Mucosa of descending colon (tissue), 3 donors: ENCODE data around the gene PTPRD. TPM values are rescaled to one million over a fixed set of nuclear protein-coding genes. Genes with fewer than 3 reads are reported as not detected.

Experiments
- ATAC-seq: fragments of 200-7000 bp; cut with Tn5 transposase; one replicate; pipeline ENCODE4 v1.9.1; 2020; ENCODE audit warnings: mild to moderate bottlenecking, moderate library complexity
- DNase-seq, 3 donors: peaks; one replicate each; pipeline ENCODE4 v3.0.0-alpha.2; 2020
- H3K36me3 ChIP-seq: fragments of 200-600 bp; one replicate; pipeline ENCODE4 v1.8.0; 2021; ENCODE audit warnings: low read depth, mild to moderate bottlenecking
- H3K4me1 ChIP-seq: fragments of 200-600 bp; one replicate; pipeline ENCODE4 v1.8.0; 2021; ENCODE audit warnings: low read depth, mild to moderate bottlenecking
- H3K4me3 ChIP-seq: fragments of 200-600 bp; one replicate; pipeline ENCODE4 v1.8.0; 2021; ENCODE audit warnings: mild to moderate bottlenecking
- H3K9me3 ChIP-seq: fragments of 200-600 bp; one replicate; pipeline ENCODE4 v1.8.0; 2021; ENCODE audit warnings: mild to moderate bottlenecking
- CTCF ChIP-seq: fragments of 200-600 bp; IDR thresholded peaks from one replicate; pipeline ENCODE4 v1.8.0; 2022; ENCODE audit warnings: antibody characterized with exemption, mild to moderate bottlenecking
- intact Hi-C, 2 donors: fragments of 100-400 bp; cut with DNase I in 1 of 2; cut with micrococcal nuclease in 1 of 2; formaldehyde crosslinking; loops; one replicate each; pipeline versions ENCODE4 v1.11.0 to v1.11.1; 2022; cut with DNase I, micrococcal nuclease
- total RNA-seq, 3 donors: library from RNA; stranded (reverse); fragmentation: NEBNext Ultra II Directional in 2 of 3; extraction: Animal tissue kit (Norgen Biotek cat#: 25700) in 2 of 3; gene quantifications; one replicate each; pipeline versions ENCODE4 v1.2.1 to v1.2.4, GENCODE V29; 2021 to 2023
- donor health status: DM: no; HTN: no; CAD: no; lungs with moderate emphysema.
- donor health status: DM: no; HTN: no; CAD: no.
- donor health status: DM: no; HTN: yes; CAD: no.

Gene PTPRD
- total RNA-seq, 3 donors from 2014 or later = 52.7 to 128 (median 113) TPM

- ATAC-seq (no peak), DNase-seq (no peak)
- Histone ChIP-seq H3K36me3 (no peaks in the 10 kb centered on the region), H3K4me1 (no peaks in the 10 kb centered on the region), H3K9me3 (no peaks in the 10 kb centered on the region), H3K4me3 (no peak overlapping the region)
- intact Hi-C loops = no loop called here
- no peak for TF ChIP-seq CTCF
Measured at GRCh38 chr9:9223175-9223574, 1389.6 kb downstream of the PTPRD start.

DNA sequence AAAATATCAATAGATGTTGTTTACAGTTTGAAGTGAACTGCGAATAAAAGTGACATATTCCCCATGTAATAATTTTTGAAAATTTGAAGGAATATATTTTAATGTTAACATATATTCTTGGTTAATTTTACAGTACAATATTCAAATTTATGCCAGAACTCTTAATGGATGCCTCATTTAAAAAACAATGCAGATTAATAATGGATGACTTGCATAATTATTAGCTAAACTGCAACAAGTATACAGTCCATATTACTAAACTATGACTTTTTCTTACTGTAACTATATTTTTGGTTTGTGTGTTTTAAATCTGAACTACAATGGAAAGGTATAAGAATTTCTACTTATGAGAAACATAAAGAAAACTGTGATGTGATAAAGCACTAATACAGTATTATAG, 1390.1 kb downstream of the PTPRD start:
- intact Hi-C loops = no loop called here
- ATAC-seq = no peak
- H3K4me3 ChIP-seq = no peak overlapping the region
- no peaks in the 10 kb centered on the region for H3K4me1 ChIP-seq
- H3K9me3 ChIP-seq = no peaks in the 10 kb centered on the region
- TF ChIP-seq CTCF = no peak
- no peaks in the 10 kb centered on the region for H3K36me3 ChIP-seq
- DNase-seq = no peak

- Histone ChIP-seq H3K4me1 (no peaks in the 10 kb centered on the region), H3K4me3 (no peak overlapping the region), H3K36me3 (no peaks in the 10 kb centered on the region), H3K9me3 (no peaks in the 10 kb centered on the region)
- DNase-seq (no peak), ATAC-seq (no peak)
- intact Hi-C loops = no loop called here
- TF ChIP-seq CTCF = no peak
Measured at GRCh38 chr9:9216934-9217333, 1395.9 kb downstream of the PTPRD start.

DNA sequence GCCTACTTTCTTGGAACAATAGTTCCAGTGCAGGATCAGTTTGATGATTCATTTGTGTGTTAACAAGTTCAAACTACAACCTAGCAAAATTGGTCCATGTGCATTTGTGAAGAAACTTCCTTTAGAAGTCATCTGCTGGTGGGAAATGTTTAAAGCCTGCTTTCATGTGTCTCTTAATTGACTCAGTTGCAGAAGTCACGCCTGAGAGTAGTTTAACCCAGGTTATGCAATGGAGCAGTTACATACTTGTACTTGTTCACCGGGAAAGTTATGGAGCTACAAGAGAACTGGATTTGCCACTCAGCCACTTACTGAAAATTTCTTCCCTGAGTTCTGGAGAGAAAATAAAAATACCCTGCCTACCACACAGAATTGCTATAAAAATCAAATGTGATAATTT, 1397.8 kb downstream of the PTPRD start:
- Histone ChIP-seq H3K4me3 (no peak overlapping the region), H3K9me3 (no peaks in the 10 kb centered on the region), H3K4me1 (no peaks in the 10 kb centered on the region), H3K36me3 (no peaks in the 10 kb centered on the region)
- no peak for ATAC-seq
- DNase-seq = no peak
- TF ChIP-seq CTCF = no peak
- intact Hi-C loops = no loop called here

- Histone ChIP-seq H3K4me3 (no peak overlapping the region), H3K9me3 (no peaks in the 10 kb centered on the region), H3K36me3 (no peaks in the 10 kb centered on the region), H3K4me1 (no peaks in the 10 kb centered on the region)
- no peak for ATAC-seq
- intact Hi-C loops = no loop called here
- DNase-seq = no peak
- no peak for TF ChIP-seq CTCF
Measured at GRCh38 chr9:9214066-9214465, 1398.7 kb downstream of the PTPRD start.

DNA sequence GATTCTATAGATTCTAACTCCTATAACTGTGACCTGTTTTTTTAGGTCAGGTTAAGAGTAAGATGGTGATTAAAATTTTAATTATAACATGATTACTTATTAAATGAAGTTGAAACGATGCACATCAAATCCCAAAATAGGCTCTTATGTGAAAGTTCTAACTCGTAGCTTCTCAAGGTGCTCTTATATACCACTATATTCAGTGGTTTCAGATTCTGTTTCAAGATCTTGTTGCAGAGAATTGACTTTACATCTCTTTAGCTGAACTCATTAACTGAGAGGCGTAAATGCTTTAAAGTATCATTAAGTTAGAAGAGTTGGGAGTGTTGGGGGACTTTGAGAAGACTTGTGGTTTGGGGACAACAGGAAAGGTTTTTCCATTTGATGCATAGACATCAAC, 1399.8 kb downstream of the PTPRD start:
- no peak for TF ChIP-seq CTCF

More for the DNA sequence above, 1399.8 kb downstream of the PTPRD start:
- no peaks in the 10 kb centered on the region for H3K9me3 ChIP-seq
- H3K36me3 ChIP-seq = no peaks in the 10 kb centered on the region
- DNase-seq (no peak), ATAC-seq (no peak)
- no peaks in the 10 kb centered on the region for H3K4me1 ChIP-seq
- no peak overlapping the region for H3K4me3 ChIP-seq
- intact Hi-C loops = no loop called here
